KOPT-K1 (cell line): Measurements from ENCODE around the gene NOS1.
"Not testable (repeated sequence)": the region's sequence is repeated elsewhere in the genome, so short reads cannot be mapped to it uniquely, and the experiment has no call there.

Experiments
- H3K27ac ChIP-seq: fragments of 200-600 bp; sonication (generic); 2 replicates; pipeline ENCODE4 v1.5.1; 2016; ENCODE audit warnings: antibody characterized with exemption, mild to moderate bottlenecking, low read depth, low read length; ENCODE audit not compliant: poor library complexity, severe bottlenecking
- H3K36me3 ChIP-seq: fragments of 200-600 bp; sonication (generic); 2 replicates; pipeline ENCODE4 v1.5.1; 2017; ENCODE audit warnings: antibody characterized with exemption, mild to moderate bottlenecking, low read length, moderate library complexity; ENCODE audit not compliant: insufficient read depth
- H3K9me3 ChIP-seq: fragments of 200-600 bp; sonication (generic); 2 replicates; pipeline ENCODE4 v1.5.1; 2017; ENCODE audit warnings: antibody characterized with exemption, low read length, mild to moderate bottlenecking; ENCODE audit not compliant: insufficient read depth, poor library complexity, severe bottlenecking

The NOS1 gene

DNA sequence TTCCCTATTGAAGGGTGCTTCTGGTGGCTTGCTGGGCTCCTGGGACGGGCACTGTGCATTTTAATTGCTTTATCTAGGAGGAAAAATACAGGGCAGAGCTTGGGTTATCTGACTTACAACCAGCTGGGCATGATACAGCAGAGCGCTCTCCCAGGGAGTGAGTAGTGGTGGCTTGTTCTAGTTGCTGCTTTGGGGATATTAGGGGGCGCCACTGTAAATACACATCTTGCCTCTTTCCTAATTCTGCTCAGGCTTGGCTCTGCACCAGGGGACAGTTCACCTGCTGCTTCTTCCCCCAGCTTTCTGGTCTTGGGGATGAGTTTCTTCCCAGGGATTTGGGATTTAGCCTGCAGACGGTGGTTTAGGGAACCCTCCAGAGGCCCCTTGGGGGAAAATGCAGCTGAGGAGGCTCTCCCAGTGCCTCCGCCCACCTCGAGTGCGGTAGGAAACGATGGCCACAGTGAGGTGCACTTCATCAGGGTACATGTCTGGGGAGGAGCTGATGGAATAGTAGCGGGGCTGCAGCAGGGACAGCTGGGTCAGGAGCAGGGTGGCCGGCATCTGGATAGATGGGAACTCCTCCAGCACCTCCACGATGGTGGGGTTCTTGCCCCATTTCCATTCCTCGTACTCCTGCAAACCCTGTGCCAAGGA, 134.3 kb downstream of the NOS1 start:
- no peaks in the 10 kb centered on the region for H3K9me3 ChIP-seq
- no peak overlapping the region for H3K27ac ChIP-seq
- H3K36me3 ChIP-seq = no peaks in the 10 kb centered on the region

DNA sequence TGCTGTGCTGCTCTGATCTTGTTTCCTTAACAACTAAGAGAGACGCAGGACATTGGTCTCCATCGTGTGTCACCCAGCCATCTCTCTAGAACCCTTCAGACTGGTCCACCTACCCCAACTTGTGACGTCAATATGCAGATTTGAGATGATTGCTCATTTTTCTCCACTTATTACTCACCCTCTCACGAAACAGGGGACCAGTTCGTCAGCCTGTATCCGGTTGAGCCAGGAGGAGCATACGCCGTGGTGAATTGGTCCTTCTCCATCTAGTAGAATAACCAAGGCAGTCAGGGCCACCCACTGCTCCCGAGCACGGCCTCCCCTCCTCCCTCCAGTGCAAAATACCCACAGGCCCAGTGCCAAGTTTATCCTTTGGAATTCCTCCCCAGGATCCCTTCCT, 134.9 kb downstream of the NOS1 start:
- no peaks in the 10 kb centered on the region for H3K9me3 ChIP-seq
- no peak overlapping the region for H3K27ac ChIP-seq
- H3K36me3 ChIP-seq = no peaks in the 10 kb centered on the region

DNA sequence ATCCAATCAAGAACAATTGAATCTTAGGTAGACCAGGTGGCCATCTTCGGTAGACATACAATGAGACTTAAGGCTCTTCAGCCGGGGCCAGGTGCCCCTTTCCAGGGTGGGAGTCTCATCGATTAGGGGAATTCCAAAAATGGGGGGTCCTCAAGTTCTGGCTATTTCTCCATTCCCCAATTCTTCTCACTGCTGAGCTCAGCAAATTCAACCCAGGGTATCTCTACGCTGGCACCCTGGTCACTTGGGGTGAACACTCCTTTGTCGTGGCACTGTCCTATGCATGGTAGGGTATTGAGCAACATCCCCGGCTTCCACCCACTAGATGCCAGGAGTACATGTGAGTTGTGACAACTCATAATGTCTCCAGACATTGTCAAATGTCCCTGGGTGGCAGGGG, 136.2 kb downstream of the NOS1 start:
- Histone ChIP-seq H3K27ac (no peak overlapping the region), H3K36me3 (no peaks in the 10 kb centered on the region), H3K9me3 (no peaks in the 10 kb centered on the region)

DNA sequence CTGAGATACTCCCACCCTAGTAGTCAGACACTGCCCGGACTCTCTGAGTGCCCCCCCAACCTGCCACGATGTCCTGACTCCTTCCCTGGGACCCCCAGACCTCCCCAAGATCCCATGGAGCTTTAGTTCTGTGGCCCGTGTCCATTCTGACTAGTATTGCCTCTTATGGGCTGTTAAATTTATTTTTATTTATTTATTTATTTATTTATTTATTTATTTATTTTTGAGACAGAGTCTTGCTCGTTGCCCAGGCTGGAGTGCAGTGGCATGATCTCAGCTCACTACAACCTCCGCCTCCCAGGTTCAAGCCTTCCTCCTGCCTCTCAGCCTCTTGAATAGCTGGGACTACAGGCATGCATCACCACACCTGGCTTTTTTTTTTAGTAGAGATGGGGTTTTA, 140.5 kb downstream of the NOS1 start:
- not testable (repeated sequence) for H3K36me3 ChIP-seq, H3K27ac ChIP-seq, H3K9me3 ChIP-seq

DNA sequence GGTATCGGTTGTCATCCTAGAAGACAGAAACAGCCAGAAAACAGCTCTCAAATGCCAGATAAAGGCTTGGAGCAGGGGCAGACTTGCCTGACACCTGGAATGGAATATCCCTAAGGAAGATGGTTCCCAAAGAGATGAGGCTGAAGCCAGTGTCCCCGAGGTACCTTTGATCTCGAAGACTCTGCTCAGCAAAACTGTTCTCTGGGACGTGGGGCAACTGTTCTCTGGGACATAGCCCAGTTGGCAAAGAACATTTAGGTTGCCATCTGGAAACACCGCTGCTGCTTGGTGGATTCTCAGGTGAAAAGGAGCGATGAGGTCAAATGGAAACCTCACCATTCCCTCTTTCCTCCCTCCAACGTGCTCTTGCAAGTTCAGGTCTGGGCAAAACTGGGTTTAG, 143.3 kb downstream of the NOS1 start:
- H3K9me3 ChIP-seq = no peaks in the 10 kb centered on the region

DNA sequence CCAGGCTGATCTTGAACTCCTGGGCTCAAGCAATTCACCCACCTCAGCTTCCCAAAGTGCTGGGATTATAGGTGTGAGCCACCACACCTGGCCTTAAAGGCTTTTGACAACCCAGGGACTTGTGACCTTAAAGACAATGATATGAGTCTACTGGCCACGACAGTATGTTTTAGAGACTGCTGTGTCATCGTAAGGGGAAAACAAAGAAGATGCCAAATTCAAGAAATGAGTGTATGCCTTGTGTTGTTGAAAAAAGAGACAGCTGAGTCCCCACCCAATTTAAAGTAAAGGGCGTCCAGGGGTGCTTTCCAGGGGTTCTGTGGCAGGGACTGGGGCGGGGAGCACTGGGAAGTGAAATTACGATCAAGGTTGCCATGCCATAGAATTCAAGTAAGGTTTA, 144.7 kb downstream of the NOS1 start:
- no peaks in the 10 kb centered on the region for H3K9me3 ChIP-seq
- H3K36me3 ChIP-seq = no peaks in the 10 kb centered on the region
- no peak overlapping the region for H3K27ac ChIP-seq

More for the DNA sequence above, 143.3 kb downstream of the NOS1 start:
- Histone ChIP-seq H3K36me3 (no peaks in the 10 kb centered on the region), H3K27ac (no peak overlapping the region)

DNA sequence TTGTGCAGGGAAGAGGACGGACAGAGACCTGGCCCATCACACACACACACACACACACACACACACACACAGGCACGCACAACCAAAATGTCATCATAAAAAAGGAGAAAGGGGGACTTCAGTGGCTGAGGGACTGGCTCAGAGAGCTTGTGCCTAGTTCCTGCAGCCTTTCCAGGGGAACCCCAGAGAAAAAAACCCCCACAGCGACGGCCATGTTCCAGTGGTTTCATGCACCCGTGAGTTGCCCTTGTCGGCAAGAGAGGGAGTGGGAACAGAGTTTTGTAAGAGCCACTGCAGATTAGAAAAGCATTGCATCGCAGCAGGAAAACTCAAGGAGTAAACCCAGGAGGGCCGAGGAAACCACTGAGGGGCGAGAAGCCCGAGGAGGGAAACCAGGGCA, 146.6 kb downstream of the NOS1 start:
- no peaks in the 10 kb centered on the region for H3K36me3 ChIP-seq
- no peak overlapping the region for H3K27ac ChIP-seq
- no peaks in the 10 kb centered on the region for H3K9me3 ChIP-seq

DNA sequence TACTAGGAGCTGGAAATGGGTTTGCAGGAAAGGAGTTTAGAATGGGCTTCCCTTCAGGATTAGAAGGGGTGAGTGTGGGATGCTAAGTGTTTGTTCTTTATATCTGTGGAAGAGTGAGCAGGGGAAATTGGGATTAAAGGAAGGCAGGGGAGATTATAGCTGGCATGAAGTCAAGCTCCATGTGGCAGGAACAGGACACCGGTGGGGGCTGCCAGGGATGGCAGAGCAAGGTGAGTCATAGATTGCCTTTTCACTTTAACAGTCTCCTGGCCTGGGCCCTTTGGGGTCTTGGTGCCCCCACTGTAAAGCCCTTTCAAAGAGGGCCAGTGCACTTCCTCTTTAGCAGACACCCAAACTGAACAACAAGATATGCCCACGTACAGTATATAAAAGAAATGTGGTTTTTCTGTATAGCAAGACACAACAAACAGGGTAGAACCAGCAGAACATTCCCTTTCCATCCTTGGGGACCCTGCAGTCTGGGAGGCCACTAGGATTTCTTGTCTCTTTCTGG, 148.1 kb downstream of the NOS1 start:
- Histone ChIP-seq H3K27ac (no peak overlapping the region), H3K36me3 (no peaks in the 10 kb centered on the region), H3K9me3 (no peaks in the 10 kb centered on the region)

DNA sequence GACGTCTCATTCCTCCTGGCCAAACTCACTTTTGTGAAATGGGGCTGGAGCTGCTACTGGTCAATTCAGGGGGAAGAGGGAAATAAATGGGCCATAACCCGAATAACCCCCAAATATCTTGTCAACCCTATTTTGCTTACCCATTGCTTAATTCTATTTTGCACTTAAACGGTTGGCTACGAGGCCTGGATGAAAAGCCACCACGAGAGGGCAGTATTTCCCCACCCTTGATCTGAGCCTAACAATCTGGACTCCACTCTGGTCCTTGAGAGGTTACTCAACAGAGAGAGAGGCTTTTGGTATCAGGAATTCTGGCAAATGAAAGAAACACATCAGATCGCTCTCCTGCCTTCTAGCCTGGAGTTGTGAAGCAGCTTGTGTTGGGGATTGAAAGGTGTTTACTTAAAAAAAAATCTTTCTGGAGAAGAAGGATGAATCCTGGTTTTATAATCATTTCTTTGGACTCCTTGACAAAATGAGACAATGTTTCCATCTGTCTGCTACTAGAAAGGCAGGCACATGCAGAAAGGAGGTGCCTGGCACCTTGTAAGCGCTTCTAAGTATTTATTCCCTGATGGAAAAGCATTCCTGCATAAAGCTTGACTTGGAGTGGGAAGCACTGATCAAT, 148.7 kb downstream of the NOS1 start:
- Histone ChIP-seq H3K36me3 (no peaks in the 10 kb centered on the region), H3K27ac (no peak overlapping the region), H3K9me3 (no peaks in the 10 kb centered on the region)

DNA sequence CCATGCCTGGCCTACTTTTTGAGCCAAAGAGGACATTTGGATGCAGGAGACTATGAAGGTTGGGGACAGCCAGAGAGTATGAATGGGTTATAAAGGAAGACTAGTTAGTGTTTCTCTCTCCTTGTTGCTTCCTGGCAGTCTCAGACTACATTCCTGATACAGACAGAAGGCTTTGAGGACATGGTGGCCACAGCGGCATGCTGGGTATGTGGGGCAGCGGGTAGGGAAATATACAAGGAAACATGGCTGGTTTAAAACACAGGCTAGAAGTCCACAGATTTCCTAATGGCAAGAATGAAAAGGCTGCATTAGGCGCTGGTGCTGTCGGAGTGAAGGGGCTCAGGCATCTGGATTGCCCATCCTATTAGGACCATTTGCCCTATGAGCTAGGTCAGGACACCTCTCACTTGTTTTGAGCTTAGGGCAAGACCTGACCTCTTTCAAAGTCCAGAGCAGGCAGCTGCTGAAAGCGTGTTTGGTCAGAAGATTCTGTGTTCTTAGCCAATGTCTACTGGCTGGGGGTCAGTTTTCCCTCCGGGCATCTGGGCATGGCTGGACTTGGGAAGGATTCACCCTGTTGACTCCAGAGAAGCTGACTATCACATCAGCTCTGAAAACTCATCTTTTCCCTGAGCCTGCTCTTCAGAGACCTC, 151.0 kb downstream of the NOS1 start:
- Histone ChIP-seq H3K27ac (no peak overlapping the region), H3K36me3 (no peaks in the 10 kb centered on the region)

DNA sequence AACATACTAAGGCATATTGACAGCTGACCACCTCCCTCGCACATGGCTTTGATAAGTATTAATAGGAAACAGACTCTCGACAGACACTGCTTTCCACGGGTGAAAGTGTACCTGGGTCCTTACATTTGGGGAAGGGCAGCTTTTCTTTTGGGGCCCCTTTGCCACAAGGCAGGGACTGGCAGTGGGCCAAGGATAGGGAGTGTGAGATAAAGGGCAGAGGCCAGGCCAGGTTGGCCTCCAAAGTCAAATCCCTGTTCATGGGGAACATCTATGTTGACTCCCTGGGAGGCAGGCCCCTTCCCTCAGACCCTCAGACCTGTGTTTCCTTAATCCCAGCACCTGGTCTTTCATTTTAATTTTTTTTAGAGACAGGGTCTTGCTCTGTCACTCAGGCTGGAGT, 151.8 kb downstream of the NOS1 start:
- H3K9me3 ChIP-seq = no peaks in the 10 kb centered on the region
- no peak overlapping the region for H3K27ac ChIP-seq
- no peaks in the 10 kb centered on the region for H3K36me3 ChIP-seq

More for the DNA sequence above, 151.0 kb downstream of the NOS1 start:
- H3K9me3 ChIP-seq = no peaks in the 10 kb centered on the region

DNA sequence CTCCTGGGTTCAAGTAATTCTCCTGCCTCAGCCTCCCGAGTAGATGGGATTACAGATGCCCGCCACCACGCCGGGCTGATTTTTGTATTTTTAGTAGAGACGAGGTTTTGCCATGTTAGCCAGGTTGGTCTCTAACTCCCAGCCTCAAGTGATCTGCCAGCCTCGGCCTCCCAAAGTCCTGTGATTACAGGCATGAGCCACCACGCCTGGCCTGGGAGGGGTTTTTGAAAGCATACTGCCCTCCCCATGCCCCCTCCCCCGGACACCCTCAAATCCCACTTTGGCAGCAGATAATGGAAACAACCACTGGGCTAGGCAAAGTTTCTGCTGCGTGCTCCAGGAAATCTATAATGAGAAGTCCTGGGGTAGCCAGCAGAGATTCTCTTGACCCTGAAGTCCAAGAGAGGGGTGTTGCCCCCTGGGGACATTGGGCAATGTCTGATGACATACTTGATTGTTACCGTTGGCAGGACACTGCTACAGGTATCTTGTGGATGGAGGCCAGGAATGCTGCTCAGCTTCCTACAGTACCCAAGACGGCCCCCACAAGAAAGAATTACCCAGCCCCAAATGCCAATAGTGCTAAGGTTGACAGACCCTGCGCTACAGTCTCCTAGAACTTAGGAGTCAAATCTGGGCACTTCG, 152.5 kb downstream of the NOS1 start:
- H3K27ac ChIP-seq = no peak overlapping the region
- H3K36me3 ChIP-seq = no peaks in the 10 kb centered on the region
- no peaks in the 10 kb centered on the region for H3K9me3 ChIP-seq

DNA sequence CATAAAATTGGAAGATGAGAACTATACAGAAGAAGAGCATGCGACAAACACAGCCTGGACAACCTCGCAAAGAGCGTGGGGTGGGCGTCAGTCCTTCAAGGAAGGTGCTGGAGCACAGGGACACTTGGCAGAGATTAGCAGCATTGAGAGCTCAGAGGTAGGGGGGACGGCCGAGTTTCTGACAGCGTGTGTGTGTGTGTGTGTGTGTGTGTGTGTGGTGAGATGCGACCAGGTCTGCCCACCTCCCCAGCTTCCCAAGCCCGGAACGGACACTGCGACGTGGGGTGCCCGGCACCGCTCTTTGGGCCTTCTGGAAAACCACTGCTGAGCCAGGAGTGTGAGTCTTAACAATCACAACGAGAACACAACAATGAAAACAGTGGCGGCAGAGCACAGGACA, 153.2 kb downstream of the NOS1 start:
- no peaks in the 10 kb centered on the region for H3K36me3 ChIP-seq
- no peak overlapping the region for H3K27ac ChIP-seq

DNA sequence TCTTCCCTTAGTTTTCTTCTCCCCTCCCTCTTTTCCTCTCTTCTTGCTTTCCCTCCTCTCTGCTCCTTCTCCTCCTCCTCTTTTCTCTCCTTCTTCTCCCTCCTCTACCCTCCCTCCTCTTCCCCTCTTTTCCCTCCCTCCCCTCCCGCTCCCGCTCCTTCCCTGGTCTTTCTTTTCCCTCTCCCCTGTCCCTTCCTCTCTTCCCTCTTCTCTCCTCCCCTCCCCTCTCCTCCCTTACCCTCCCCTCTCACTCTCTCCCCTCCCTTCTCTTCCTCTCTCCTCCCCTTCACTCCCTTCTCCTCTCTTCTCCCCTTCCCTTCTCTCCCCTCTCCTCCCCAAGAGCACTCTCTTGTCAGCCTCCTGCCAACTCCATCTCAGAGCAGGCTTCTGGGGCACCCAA, 153.8 kb downstream of the NOS1 start:
- H3K9me3 ChIP-seq = no peaks in the 10 kb centered on the region
- H3K27ac ChIP-seq = no peak overlapping the region
- no peaks in the 10 kb centered on the region for H3K36me3 ChIP-seq

More for the DNA sequence above, 153.2 kb downstream of the NOS1 start:
- H3K9me3 ChIP-seq = no peaks in the 10 kb centered on the region

DNA sequence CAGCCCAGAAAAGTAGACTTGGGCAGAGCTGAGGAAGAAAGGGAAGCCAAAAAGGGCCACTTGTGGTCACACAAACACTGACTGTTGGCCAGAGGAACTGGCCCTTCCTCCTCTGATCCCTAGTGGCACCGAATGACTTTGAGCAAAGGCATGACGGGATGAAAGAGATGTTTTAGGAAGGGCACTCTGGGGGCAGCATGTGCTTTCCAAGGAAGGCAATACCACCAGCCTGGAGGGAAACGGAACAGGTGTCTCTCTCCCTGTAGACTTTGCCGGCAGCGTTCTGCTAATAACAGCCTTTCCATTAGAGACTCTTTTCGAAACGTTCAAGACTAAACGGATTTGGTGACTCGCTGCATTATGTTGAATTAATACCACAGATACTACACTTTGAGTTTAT, 158.9 kb downstream of the NOS1 start:
- no peaks in the 10 kb centered on the region for H3K36me3 ChIP-seq
- no peaks in the 10 kb centered on the region for H3K9me3 ChIP-seq
- H3K27ac ChIP-seq = no peak overlapping the region
